SW 1271 (cell line): ENCODE data around the gene LTN1.
A peak's percentile ranks its signal among the peaks of the same experiment; 100 is the strongest.
"Not testable (repeated sequence)": the region's sequence is repeated elsewhere in the genome, so short reads cannot be mapped to it uniquely, and the experiment has no call there.

Experiments
- DNase-seq, 2 experiments: peaks; one replicate each; lab custom pipeline; 2025; lab: John Stamatoyannopoulos, UW

The LTN1 gene

DNA sequence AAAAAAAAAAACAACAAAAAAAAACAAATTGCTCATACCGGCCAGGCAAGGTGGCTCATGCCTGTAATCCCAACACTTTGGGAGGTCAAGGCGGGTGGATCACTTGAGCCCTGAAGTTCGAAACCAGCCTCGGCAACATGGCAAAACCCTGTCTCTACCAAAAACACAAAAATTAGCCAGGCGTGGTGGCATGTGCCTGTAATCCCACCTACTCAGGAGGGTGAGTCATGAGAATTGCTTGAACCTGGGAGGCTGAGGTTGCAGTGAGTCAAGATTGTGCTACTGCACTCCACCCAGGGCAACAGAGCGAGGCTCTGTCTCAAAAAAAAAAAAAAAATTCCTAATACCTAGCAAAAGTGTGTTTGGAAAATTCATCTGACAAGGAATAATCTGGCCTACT, 4.5 kb downstream of the LTN1 start:
- not testable (repeated sequence) for DNase-seq

DNA sequence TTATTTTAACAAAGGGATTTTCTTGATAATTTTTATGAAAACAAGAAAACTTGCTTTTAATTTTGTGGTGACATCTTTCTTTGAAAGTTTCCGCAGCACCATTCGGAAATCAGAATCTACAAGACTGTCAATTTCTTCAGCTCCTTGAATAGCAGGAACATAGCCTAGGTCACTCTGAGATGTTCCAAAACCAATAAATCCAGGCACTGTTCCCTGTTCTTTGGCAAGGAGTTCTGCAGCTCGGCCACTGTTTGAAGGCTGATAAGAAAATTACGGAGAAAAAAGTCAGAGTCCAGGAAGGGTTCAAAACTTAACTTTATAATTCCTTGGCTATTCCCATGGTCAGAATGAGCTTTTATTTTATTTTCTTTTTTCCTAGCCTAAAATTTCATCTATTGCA, 6.0 kb downstream of the LTN1 start:
- DNase-seq = no peak

DNA sequence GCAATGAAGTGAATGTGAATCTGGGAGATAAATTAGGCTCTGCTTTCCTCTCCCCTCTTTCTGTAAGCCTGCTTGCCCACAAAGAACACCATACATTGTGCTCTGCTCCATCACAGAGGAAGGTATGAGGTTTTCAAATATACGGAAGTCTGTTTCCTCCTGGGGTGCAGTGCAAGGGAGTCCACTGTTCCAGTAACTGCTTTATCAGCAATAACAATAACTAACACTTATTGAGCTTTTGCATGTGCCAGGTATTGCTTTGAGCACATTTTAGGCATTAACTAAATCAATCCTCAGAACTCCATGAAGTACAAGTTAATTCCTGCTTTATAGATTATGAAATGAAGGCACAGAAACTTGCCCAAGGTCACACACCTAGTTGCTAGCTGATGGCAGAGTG, 10.0 kb downstream of the LTN1 start:
- no peak for DNase-seq

DNA sequence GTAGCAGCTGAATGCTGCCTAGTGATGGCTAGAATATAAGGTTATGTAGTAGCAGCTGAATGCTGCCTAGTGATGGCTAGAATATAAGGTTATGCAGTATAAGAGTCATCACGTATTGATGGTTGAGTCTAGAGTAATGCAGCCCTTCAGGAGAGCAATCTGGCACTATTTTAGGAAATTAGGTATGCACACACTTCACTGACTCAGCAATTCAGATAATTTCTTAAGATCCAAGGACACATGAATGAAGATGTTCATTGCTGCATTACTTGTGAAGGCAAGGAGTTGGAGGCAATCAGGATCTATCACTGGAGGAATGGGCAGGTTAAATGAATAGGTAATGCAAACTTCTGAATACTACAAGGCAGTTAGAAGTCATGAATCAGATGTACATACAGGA, 13.6 kb downstream of the LTN1 start:
- no peak for DNase-seq

DNA sequence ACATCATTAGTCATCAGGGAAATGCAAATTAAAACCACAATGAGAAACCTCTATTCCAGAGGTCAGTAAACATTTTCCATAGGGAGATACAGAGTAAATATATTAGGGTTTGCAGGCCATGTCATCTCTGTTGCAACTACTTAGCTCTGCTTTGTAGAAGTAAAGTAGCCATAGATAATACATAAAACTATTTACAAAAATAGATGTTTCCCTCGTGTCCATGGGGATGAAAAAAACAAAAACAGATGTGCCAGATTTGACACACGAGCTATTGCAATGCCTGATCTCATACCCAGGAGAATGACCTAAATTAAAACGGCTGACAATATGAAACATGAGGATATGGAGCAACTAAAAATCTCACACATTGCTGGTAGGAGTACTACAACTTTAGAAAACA, 17.3 kb downstream of the LTN1 start:
- DNase-seq = no peak

DNA sequence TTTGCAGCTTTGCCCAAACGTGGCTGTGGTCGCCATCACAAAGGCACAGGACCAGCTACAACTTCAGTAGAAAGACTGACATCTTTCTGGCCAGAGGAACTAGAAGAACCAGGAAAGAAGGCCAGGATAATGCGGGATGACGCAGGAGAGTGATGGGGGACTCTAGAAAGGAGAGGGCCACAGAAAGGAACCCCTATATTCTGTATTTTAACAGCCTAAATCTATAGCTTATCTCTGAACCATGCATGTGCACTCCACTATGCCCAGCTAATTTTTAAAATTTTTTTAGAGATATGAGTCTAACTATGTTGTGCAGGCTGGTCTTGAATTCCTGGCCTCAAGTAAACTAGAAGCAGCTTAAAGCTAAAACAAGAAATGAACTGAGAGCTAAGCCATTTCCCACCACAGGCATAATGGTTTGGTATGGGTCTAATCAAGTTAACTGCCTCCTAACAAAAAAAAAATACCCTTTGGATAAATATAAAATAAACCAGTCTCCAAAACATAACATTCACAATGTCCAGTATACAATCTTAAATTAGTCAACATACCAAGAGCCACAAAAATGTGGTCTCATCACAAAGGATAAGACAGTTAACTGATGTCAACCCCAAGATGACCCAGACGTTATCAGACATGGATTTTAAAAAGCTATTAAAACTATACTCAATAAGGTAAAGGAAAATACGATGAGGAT, 18.0 kb downstream of the LTN1 start:
- no peak for DNase-seq

DNA sequence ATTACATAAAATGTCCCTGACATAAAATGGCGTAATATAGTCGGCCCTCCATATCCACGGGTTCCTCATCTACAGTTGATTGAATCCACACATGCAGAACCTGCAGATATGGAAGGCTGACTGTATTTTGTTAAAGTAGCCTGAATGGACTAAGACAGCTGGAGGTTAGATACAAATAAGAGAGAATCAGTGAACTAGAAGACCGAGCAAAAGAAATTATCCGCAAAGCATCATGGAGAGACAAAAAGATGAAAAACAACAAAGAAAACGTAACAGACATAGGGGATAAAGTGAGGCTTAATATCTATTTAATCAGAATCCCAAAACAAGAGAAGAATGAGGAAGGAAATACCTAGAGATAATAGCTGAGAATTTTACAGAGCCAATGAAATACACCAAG, 20.3 kb downstream of the LTN1 start:
- no peak for DNase-seq

DNA sequence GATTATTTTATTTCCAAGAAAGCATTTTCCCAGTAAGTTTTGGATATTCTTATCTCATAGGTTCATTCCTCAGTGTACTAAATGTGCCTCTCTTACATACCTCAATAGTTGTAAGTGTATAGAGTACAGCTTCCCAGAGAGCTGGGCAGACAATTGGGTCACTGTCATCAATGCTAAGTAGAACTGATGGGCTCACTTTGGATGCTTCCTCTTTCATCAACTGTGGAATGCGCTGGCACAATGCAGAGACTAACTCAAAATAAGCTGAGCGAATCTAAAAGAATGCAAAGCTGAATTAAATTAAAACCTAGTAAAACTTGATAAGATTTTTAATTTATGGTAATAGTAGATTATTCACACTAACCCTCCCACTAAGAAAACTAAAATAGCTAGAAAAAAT, 21.5 kb downstream of the LTN1 start:
- DNase-seq = no peak

DNA sequence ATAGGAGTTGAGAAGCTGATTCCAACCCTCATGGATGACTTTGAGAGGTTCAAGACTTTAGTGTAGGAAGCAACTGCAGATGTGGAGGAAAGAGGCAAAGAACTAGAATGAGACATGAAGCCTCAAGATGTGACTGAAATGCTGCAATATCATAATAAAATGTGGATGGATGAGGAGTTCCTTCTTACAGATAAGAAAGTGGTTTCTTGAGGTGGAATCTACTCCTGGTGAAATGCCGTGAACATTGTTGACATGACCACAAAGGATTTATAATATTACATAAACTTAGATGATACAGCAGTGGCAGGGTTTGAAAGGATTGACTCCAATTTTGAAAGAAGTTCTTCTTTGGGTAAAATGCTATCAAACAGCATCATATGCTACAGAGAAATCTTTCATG, 28.8 kb downstream of the LTN1 start:
- DNase-seq = no peak

DNA sequence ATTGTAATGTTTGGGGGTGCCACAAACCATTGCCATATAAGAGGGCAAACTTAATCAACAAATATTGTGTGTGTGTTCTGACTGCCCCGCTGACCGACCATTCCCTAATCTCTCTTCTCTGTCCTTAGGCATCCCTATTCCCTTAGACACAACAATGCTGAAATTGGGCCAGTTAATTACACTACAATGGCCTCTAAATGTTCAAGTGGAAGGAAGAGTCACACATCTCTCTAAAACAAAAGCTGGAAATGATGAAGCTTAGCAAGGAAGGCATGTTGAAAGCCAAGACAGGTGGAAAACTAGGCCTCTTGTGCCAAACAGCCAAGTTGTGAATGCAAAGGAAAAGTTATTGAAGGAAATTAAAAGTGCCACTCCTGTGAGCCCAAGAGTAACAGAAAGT, 30.2 kb downstream of the LTN1 start:
- DNase-seq = no peak

DNA sequence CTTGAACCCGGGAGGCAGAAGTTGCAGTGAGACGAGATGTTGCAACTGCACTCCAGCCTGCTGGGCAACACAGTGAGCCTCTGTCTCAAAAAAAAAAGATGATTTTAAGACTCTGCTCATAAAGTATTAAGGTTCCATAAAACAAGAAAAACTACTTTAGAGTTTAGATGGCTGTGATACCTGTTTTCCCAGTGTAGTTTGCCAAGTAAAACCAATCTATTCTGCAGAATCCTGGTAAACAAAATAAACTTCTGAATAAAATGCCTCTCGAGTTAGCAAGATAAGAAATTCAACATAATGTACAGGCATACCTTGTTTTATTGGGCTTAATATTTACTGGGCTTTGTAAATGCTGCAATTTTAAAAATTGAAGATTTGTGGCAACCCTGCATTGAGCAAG, 30.8 kb downstream of the LTN1 start:
- no peak for DNase-seq

DNA sequence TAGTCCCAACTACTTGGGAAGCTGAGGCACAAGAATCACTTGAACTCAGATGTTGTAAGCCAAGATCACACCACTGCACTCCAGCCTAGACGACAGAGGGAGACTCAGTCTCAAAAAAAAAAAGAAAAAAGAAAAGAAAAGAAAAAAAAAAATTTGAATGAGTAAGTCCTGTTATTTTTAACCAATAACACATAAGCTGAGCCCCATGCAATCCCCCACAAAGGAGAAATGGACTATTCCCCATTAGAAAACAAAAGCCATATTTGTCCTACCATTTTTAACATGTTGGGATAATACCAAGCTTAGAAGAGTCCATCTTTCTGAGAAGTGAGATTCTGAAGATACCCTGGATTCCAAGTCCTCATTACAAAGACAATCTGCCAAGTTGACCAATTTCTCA, 32.4 kb downstream of the LTN1 start:
- DNase-seq = no peak

DNA sequence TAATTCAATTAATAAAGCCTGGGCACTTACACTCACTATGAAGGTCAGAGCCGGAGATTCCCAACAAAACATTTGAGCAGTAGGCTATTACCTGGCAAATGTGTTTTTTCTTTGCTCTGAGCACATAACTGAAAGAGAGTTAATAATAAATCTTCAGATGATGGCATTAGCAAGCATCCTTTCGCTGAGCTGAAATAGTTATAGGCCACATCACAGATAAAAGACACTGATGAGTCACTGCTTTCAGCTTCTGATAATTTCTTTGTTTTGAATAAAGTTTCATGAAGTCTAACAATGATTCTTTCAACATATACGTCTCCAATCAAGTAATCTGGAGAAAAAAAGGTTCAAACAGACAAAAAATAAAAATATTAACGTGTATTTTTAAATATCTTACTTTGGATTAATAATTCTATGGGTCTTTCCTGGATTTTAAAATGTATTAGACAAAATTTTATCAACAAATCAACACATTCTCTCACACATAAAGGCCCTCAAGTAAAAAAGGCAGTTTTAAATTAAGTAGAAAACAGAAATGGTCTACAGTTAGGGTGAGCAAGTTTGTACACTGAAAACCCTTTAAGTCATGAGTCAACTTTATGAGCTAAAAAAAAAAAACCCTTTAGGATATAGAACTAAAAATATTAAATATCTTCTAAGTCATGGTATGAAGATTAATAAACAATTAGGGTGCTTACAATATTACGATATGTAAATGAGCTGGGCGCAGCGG, 33.1 kb downstream of the LTN1 start:
- DNase-seq = peak in 1 of 2 experiments; percentile 3

DNA sequence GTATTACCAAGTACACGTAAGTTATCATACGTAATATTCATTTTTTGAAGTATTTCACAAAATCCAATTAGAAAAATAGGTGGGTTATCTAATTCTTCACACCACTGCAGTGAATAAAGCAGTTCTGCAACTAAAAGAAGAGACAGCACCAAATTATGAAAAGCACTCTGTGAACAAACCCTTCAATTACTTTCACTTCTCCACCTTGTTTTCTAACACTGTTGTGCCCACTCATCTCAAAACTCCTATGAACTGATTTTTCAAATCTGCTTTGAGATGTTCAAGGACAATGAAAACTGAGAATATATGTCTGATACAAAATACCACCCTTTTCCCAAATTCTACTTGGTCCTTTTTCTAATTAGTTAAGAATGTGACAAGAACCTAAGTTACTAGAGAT, 39.4 kb downstream of the LTN1 start:
- DNase-seq = no peak

DNA sequence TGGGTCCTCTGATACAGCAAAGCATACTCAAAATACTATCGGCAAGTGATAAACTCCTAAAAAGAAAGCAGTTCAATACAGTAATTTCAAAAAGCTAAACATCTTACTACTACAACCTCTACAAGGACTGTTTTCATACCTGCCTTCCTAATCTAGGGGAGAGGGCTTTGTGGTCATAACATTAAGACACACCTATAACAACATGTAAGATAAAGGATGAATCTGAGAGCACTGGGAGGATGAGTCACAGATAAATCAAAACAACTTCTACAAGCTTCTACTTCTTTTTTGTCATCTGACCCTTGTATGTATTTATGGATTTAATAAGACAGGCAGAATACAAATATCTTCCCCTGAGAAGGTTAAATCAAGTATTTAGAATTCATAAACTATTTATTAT, 40.0 kb downstream of the LTN1 start:
- DNase-seq = no peak

DNA sequence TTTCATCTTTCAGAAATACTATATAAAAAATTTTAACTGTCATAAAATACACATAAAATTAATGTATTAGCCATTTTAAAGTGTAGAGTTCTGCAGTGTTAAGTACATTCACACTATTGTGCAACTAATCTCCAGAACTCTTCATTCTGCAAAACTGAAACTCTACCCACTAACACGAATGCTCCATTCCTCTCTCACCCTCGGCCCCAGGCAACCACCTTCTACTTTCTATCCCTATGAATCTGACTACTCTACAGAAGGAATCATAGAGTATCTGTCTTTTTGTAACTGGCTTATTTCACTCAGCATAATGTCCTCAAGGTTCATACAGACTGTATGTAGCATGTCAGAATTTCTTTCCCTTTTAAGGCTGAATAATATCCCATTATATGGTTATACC, 43.4 kb downstream of the LTN1 start:
- DNase-seq = no peak

DNA sequence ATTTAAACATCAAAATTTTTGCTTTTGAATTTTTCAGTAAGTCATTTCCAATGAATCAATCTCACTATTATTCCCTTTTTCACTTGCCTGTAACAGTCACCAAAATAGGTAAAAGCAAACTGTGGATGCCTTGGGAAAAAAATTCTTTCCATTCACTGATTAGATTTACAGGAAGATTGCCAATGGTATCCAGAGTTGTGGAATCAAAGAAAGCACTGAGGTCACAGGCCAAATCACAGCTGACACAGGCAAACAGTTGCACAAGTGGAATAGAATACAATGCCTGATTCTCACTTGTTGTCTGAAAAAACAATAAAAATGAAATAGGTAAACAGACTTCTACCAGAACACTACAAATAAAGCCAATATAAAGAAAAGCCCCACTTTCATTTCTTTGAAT, 48.4 kb downstream of the LTN1 start:
- DNase-seq = no peak

DNA sequence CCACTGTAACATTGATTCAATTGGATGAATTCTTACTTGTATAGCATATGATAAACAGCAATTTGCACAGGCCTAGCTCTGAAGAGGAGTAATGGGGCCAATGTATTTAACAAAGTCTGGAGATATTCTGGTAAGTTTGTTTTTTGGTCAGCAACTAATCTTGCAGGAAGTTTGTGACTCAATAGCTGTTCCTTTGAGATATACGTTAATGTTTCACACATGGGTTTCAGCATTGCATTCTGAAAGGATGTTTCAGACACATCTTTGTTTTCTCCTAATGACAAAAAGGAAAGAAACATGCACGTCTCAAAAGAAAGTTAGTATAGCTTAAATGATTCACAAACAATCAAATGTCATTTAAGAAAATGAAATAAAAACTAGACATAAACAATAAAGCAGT, 49.0 kb downstream of the LTN1 start:
- DNase-seq = no peak

DNA sequence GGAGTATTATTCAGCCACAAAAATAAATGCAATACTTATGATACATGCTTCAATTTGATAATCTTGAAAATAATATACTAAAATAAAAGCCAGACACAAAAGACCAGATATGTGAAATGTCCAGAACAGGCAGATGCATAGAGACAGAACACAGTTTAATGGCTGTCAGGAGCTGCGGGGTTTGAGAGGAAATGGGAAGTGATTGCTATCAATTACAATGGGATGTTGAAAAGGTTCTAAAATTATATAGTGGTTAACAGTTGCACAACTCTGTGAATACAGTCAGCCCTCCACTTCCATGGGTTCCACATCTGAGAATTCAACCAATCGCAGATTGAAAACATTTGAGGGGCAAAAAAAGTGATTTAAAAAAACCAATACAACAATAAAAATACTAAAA, 54.0 kb downstream of the LTN1 start:
- DNase-seq = no peak

DNA sequence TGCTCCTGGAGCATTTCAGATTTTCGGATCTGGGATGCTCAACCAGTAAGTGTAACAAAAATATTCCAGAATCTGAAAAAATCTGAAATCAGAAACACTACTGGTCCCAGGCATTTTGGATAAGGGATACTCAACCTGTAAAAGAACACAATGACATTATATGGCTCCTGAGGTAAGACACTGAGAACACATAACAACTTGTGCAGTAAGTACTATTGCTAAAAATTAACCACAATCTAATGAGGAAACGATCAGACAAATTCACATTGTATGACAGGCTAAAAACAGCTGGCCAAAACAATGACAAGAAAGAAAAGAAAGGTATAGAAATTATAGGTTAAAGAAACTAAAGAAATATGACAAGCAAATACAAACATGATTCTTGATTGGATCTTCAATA, 54.9 kb downstream of the LTN1 start:
- DNase-seq = no peak

DNA sequence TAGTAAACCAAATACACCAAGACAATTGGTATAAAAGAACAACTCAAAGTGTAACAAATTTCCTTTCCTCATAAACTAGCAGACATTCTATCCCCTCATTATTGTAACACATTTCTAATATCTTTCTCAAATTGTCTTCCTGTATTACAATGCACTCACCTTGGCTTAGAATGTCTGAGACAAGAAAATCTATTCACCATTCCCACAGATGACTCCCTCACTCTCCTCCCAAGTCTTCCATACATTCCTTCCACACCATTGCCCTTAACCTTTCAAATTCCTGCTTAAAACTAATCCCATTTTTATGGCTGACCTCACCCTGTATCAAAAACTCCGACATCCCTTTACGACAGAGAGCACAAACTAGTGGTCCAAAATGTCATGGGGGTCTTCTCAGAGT, 56.0 kb downstream of the LTN1 start:
- DNase-seq = no peak

DNA sequence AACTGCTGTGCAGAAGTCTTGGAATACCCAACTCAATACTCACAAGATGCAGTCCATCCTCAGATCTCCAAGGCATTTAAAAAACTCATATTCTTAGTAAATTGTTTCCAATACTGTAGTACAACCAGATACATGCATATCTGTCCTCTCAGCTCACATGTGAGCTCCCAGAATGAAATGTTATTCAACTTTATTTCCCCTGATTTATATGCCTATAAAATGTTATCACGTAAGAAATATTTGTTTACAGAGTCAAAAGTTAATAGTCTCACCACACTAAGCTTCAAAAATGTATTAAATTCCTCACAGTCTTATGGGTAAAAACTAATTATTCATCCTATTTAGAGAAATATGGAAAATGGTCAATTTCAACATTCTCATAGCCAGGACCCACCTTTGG, 56.6 kb downstream of the LTN1 start:
- no peak for DNase-seq

DNA sequence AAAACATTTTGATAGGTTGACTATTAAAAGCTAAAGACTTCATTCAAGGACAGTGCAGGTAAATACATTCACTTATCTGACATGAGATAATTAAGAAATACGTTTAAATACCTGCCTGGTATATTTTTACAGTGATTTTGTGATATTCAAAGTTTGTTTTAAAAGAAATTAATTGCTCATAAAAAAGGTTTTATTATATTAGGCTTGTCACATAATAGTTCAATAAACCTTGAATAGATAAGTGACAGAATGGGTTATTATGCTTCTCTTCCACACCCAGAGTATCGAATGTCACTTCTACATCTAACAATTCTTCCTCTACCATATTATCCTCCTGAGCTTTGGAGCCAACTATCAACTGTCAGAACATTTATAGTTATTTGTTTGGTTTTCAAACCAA, 60.0 kb downstream of the LTN1 start:
- no peak for DNase-seq
